Stomach smooth muscle (tissue), 2 donors: ENCODE measurements around the gene ZNF23.

Experiments used
- H3K27ac ChIP-seq: one replicate; pipeline ENCODE4 v1.7.0; 2013; ENCODE audit warnings: mild to moderate bottlenecking, low read length, inconsistent platforms
- H3K27me3 ChIP-seq, 2 donors: one replicate each; pipeline ENCODE4 v1.7.0; 2013; ENCODE audit warnings: low read length in 2 of 2; ENCODE audit not compliant: insufficient read depth in 2 of 2, control insufficient read depth in 1 of 2
- H3K36me3 ChIP-seq, 2 donors: one replicate each; pipeline ENCODE4 v1.7.0; 2013; ENCODE audit warnings: low read length in 2 of 2; ENCODE audit not compliant: control insufficient read depth in 2 of 2, insufficient read depth in 2 of 2
- H3K4me1 ChIP-seq: one replicate; pipeline ENCODE4 v1.7.0; 2013; ENCODE audit warnings: low read length; ENCODE audit not compliant: control insufficient read depth, insufficient read depth
- H3K4me3 ChIP-seq, 2 donors: one replicate each; pipeline ENCODE4 v1.7.0; 2013; ENCODE audit warnings: low read length in 2 of 2
- H3K9ac ChIP-seq, 2 donors: one replicate each; pipeline ENCODE4 v1.7.0; 2013; ENCODE audit warnings: low read length in 2 of 2, mild to moderate bottlenecking in 1 of 2
- H3K9me3 ChIP-seq, 2 donors: one replicate each; pipeline ENCODE4 v1.7.0; 2013; ENCODE audit warnings: low read length in 2 of 2; ENCODE audit not compliant: control insufficient read depth in 2 of 2
- donor health status: healthy.
- donor health status: Pancreatic carcinoma.

Gene ZNF23

GRCh38 chr16:71467810-71468209 is 5.8 kb upstream of the ZNF23 start:
- Histone ChIP-seq H3K4me3 (no peak overlapping the region), H3K9me3 (no peaks in the 10 kb centered on the region), H3K27me3 (no peaks in the 10 kb centered on the region), H3K9ac (no peak overlapping the region), H3K4me1 (no peaks in the 10 kb centered on the region), H3K27ac (no peak overlapping the region), H3K36me3 (peaks cover 4 to 5% of the 10 kb centered on the region in 2 donors)

DNA sequence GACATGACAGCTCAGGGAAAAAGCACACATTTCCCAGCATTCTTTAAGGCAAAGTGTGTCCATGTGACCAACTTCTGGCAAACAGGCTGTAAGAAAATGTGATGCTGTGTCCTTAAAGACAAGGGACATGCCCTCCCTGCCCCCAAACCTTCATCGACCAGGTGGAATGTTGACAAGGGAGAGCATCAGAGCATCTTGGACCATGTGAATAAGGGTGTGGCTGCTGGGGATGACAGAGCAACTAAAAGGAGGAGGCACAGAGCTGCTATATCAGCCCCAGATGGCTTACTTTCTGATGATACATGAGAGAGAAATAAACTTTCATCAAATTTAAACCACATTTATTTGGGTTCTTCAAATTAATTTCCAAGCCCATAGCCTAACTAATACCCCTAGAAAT is 2.2 kb upstream of the ZNF23 start:
- H3K27ac ChIP-seq: no peak overlapping the region
- peaks cover 5% of the 10 kb centered on the region for H3K4me1 ChIP-seq
- no peaks in the 10 kb centered on the region for H3K27me3 ChIP-seq
- no peaks in the 10 kb centered on the region for H3K36me3 ChIP-seq
- no peak overlapping the region for H3K9ac ChIP-seq
- no peak overlapping the region for H3K4me3 ChIP-seq
- no peaks in the 10 kb centered on the region for H3K9me3 ChIP-seq

DNA sequence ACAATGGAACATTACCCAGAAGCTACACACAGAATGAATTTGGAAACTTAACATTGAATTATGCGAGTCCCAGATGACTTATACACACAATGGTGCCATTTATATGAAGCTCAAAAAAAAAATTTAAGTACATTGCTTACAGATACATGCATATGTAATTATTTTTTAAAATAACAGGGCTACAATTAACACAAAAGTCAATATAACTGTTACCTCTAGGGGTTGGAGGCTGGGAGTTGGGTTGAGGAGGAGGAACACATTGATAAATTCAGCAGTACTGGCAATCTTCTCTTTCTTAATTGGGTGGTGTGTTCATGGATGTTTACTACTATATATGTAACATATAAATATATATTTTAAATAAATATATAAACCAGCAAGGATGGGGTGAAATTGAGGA is 1.1 kb downstream of the ZNF23 start:
- Histone ChIP-seq H3K27ac (no peak overlapping the region), H3K27me3 (no peaks in the 10 kb centered on the region), H3K4me3 (peak overlapping the region; percentile 28 to 99)

GRCh38 chr16:71460236-71460635 is 1.8 kb downstream of the ZNF23 start:
- no peak overlapping the region for H3K27ac ChIP-seq
- peaks cover 5% of the 10 kb centered on the region for H3K4me1 ChIP-seq
- H3K27me3 ChIP-seq: no peaks in the 10 kb centered on the region
- H3K36me3 ChIP-seq: peaks cover 11 to 15% of the 10 kb centered on the region in 2 donors
- no peak overlapping the region for H3K9ac ChIP-seq
- no peaks in the 10 kb centered on the region for H3K9me3 ChIP-seq
- no peak overlapping the region for H3K4me3 ChIP-seq

More for the DNA sequence above, 1.1 kb downstream of the ZNF23 start:
- Histone ChIP-seq H3K4me1 (peaks cover 5% of the 10 kb centered on the region), H3K9me3 (no peaks in the 10 kb centered on the region), H3K36me3 (peaks cover 6 to 9% of the 10 kb centered on the region in 2 donors), H3K9ac (no peak overlapping the region)

DNA sequence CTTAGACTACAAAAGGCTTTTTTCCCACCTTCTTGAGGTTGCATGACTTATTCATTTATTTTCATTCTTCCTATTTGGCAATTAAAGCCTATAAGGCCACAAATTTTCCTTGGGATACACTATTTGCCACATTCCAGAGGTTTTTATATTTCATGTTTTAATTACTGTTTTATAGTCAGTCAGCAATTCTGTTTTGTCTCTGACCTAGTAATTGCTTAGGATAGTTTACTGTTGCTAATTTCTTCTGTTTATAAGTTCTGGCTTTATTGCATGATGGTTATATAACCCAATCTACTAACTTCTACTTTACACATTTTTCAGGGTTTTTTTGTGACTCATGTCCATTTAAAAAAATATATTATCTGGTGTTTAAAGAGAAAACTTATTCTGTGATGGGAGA is 2.5 kb downstream of the ZNF23 start:
- Histone ChIP-seq H3K27me3 (no peaks in the 10 kb centered on the region), H3K4me1 (peaks cover 5% of the 10 kb centered on the region), H3K9me3 (no peaks in the 10 kb centered on the region), H3K27ac (no peak overlapping the region), H3K9ac (no peak overlapping the region), H3K4me3 (no peak overlapping the region), H3K36me3 (peaks cover 17 to 21% of the 10 kb centered on the region in 2 donors)

DNA sequence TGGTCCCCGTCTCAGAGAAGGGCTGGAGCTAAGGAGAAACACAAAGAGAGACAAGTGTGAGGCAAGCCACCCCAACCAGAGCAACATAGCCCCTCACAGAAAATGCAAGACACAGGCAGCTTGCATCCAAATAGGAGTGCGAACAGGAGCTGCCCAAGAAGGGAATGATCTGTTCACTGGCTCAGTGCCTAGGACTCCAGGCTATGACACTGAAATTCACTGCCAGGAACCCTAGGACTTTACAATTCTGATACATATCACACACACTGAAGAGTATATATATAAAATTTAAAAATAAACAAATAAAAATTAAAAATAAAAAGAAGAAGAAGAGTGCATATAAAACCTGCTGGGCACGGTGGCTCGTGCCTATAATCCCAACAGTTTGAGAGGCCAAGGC is 5.2 kb downstream of the ZNF23 start:
- no peak overlapping the region for H3K4me3 ChIP-seq
- peaks cover 4% of the 10 kb centered on the region for H3K4me1 ChIP-seq
- peaks cover 44 to 48% of the 10 kb centered on the region in 2 donors for H3K36me3 ChIP-seq
- peaks cover 10 to 11% of the 10 kb centered on the region in 2 donors for H3K9me3 ChIP-seq
- no peaks in the 10 kb centered on the region for H3K27me3 ChIP-seq
- no peak overlapping the region for H3K9ac ChIP-seq
- H3K27ac ChIP-seq: no peak overlapping the region

- no peak overlapping the region for H3K27ac ChIP-seq
- no peak overlapping the region for H3K4me3 ChIP-seq
- peaks cover 37 to 43% of the 10 kb centered on the region in 2 donors for H3K9me3 ChIP-seq
These were observed 9.0 kb downstream of the ZNF23 start for GRCh38 chr16:71453036-71453435.

GRCh38 chr16:71449020-71449419 is 13.0 kb downstream of the ZNF23 start:
- Histone ChIP-seq H3K36me3 (peaks cover 56 to 62% of the 10 kb centered on the region in 2 donors), H3K4me1 (no peaks in the 10 kb centered on the region), H3K4me3 (peak overlapping the region in 1 of 2 donors; percentile 59), H3K9ac (no peak overlapping the region), H3K9me3 (peaks cover 48 to 64% of the 10 kb centered on the region in 2 donors), H3K27ac (no peak overlapping the region), H3K27me3 (no peaks in the 10 kb centered on the region)

More at GRCh38 chr16:71453036-71453435, 9.0 kb downstream of the ZNF23 start:
- no peaks in the 10 kb centered on the region for H3K27me3 ChIP-seq
- H3K36me3 ChIP-seq: peaks cover 81 to 82% of the 10 kb centered on the region in 2 donors
- no peaks in the 10 kb centered on the region for H3K4me1 ChIP-seq
- no peak overlapping the region for H3K9ac ChIP-seq

- Histone ChIP-seq H3K4me1 (no peaks in the 10 kb centered on the region), H3K9me3 (peaks cover 45 to 70% of the 10 kb centered on the region in 2 donors), H3K27ac (no peak overlapping the region), H3K4me3 (peak overlapping the region in 1 of 2 donors; percentile 59), H3K27me3 (no peaks in the 10 kb centered on the region), H3K36me3 (peaks cover 49 to 56% of the 10 kb centered on the region in 2 donors), H3K9ac (no peak overlapping the region)
These were observed 13.7 kb downstream of the ZNF23 start for GRCh38 chr16:71448274-71448866.

DNA sequence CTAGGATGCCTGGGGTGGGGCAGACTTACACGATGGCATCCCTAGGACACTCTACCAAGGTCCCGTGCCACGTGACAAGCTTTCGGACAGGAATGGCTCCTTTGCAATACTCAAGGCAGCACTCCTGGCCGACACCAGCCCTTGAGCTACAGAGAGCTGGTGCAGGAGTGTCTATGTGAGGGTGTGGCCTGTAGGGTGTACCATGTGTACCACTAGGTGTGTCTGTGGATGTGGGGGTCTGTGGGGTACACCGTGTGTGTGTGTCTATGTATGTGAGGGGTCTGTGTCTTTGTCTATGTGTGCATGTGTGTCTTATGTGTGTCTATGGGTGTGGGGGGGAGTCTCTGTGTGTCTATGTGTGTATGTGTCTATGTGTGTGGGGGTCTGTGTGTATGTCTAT is 18.3 kb downstream of the ZNF23 start:
- peaks cover 18 to 48% of the 10 kb centered on the region in 2 donors for H3K9me3 ChIP-seq
- H3K27ac ChIP-seq: no peak overlapping the region
- H3K27me3 ChIP-seq: peaks cover 2 to 6% of the 10 kb centered on the region in 2 donors
- H3K4me1 ChIP-seq: no peaks in the 10 kb centered on the region
- H3K4me3 ChIP-seq: no peak overlapping the region
- H3K9ac ChIP-seq: no peak overlapping the region
- peaks cover 4 to 9% of the 10 kb centered on the region in 2 donors for H3K36me3 ChIP-seq

GRCh38 chr16:71442051-71442440 is 20.0 kb downstream of the ZNF23 start, which contains the start of gene TLE7:
Gene TLE7, minus strand, starts transcription at chr16:71442054. Its CDS starts 8,730 bp downstream, at chr16:71433324.
- Histone ChIP-seq H3K4me1 (no peaks in the 10 kb centered on the region), H3K36me3 (no peaks in the 10 kb centered on the region), H3K9me3 (peaks cover 8 to 36% of the 10 kb centered on the region in 2 donors), H3K4me3 (no peak within 1 kb of the TSS), H3K27me3 (peaks cover 4 to 8% of the 10 kb centered on the region in 2 donors), H3K9ac (no peak within 1 kb of the TSS), H3K27ac (no peak within 1 kb of the TSS)
